Heart right ventricle (tissue), 16 donors: ENCODE data around the gene RAI1. TPM values are rescaled to one million over a fixed set of nuclear protein-coding genes. Genes with fewer than 3 reads are reported as not detected.
A peak's percentile ranks its signal among the peaks of the same experiment; 100 is the strongest.

Experiments
- ATAC-seq, 8 donors: fragments of 200-7000 bp; cut with Tn5 transposase; one replicate each; pipeline ENCODE4 v1.9.1; 2020; ENCODE audit warnings: mild to moderate bottlenecking in 8 of 8, moderate library complexity in 8 of 8, moderate number of reproducible peaks in 1 of 8
- DNase-seq, 2 donors: peaks; one replicate each; pipeline ENCODE4 v3.0.0-alpha.2; 2020
- H3K27ac ChIP-seq, 10 donors: fragments of 200-600 bp; sonication (generic) in 2 of 10; one replicate each; pipeline versions ENCODE4 v1.5.0 to v1.8.0; 2020 to 2022; ENCODE audit warnings: mild to moderate bottlenecking in 3 of 10
- H3K27me3 ChIP-seq, 7 donors: fragments of 200-600 bp; one replicate each; pipeline ENCODE4 v1.8.0; 2021 to 2022; ENCODE audit warnings: mild to moderate bottlenecking in 2 of 7
- H3K36me3 ChIP-seq, 9 donors: fragments of 200-600 bp; sonication (generic) in 1 of 9; one replicate each; pipeline versions ENCODE4 v1.5.0 to v1.8.0; 2020 to 2022; ENCODE audit warnings: mild to moderate bottlenecking in 2 of 9
- H3K4me1 ChIP-seq, 9 donors: fragments of 200-600 bp; sonication (generic) in 1 of 9; one replicate each; pipeline versions ENCODE4 v1.5.0 to v1.8.0; 2020 to 2022; ENCODE audit warnings: mild to moderate bottlenecking in 4 of 9
- H3K4me3 ChIP-seq, 10 donors: fragments of 200-600 bp; sonication (generic) in 2 of 10; one replicate each; pipeline versions ENCODE4 v1.5.0 to v1.8.0; 2020 to 2022; ENCODE audit warnings: mild to moderate bottlenecking in 7 of 10, moderate library complexity in 2 of 10
- H3K9me3 ChIP-seq, 11 donors: fragments of 200-600 bp in 10 of 11; sonication (generic) in 2 of 11; one replicate each; pipeline versions ENCODE4 v1.5.0 to v1.8.0; 2013 to 2022; ENCODE audit warnings: mild to moderate bottlenecking in 2 of 11, control low read depth in 1 of 11, moderate library complexity in 1 of 11
- CTCF ChIP-seq, 9 donors: fragments of 200-600 bp; sonication (generic) in 2 of 9; IDR thresholded peaks; one replicate each; pipeline versions ENCODE4 v1.5.0 to v1.8.0; 2021 to 2022; ENCODE audit warnings: antibody characterized with exemption in 9 of 9, mild to moderate bottlenecking in 5 of 9, moderate library complexity in 1 of 9
- WGBS, 2 donors: extraction: QIAGEN DNeasy Blood & Tissue Kit; methylation state at CpG; one replicate each; pipeline ENCODE4 v1.1.7; 2013; ENCODE audit warnings: inconsistent platforms in 1 of 2; 5-methylcytosine and 5-hydroxymethylcytosine counted together
- intact Hi-C, 10 donors: fragments of 100-400 bp; cut with DNase I; formaldehyde crosslinking; loops; one replicate each; pipeline versions ENCODE4 v1.11.1 to v1.14.2; 2022
- polyA plus RNA-seq, 2 donors: library from polyadenylated mRNA; stranded (reverse); fragments of 200-250 nt; gene quantifications; one replicate each; pipeline ENCODE4 v1.2.3, GENCODE V29; 2013
- total RNA-seq, 10 donors: library from RNA; stranded (reverse); fragmentation: NEBNext Ultra II Directional in 3 of 10; extraction: Animal tissue kit (Norgen Biotek cat#: 25700) in 3 of 10; gene quantifications; one replicate each; pipeline versions ENCODE4 v1.2.1 to v1.2.4, GENCODE V29; 2021 to 2023
- donor health status: Arrhythmogenic right ventricular cardiomyopathy.
- donor health status: ischemic (EF 13 %, LVEDD 7.1; RV severe dilation, severe dysfunction).
- donor health status: healthy with polysubstance abuse.
- donor health status: DM: no; HTN: yes; CAD: no.
- donor health status: DM: no; HTN: no; CAD: no.
- donor health status: ischemic (EF 25% LVEDD 6.9; RV normal size, moderate dysfunction).
- donor health status: ischemic (EF 25% LVEDD 5.7; RV mildly dilated, moderate dysfunction).
- donor health status: healthy.
- donor health status: DM: yes; HTN: yes; CAD: no.
- donor health status: Ischemic cardiomyopathy.
- donor health status: ischemic (EF 35%, LVEDD 5.7; RV mildly dilated, moderate dysfunction).
- donor health status: nonischemic (EF 11% LVEDD 7.7; RV severe dilation, severe dysfunction).
- donor health status: DM: yes; HTN: yes; CAD: no.
- donor health status: PGD.
- donor health status: ischemic (EF 29% LVEDD 5.4; RV normal size, mild dysfunction).
- donor health status: nonischemic (EF 23%, LVEDD 6.1; RV moderate dilation, normal function).

The RAI1 gene
- total and polyA plus RNA-seq, 12 donors, result 13.8 to 32.0 (median 19.8) TPM

DNA sequence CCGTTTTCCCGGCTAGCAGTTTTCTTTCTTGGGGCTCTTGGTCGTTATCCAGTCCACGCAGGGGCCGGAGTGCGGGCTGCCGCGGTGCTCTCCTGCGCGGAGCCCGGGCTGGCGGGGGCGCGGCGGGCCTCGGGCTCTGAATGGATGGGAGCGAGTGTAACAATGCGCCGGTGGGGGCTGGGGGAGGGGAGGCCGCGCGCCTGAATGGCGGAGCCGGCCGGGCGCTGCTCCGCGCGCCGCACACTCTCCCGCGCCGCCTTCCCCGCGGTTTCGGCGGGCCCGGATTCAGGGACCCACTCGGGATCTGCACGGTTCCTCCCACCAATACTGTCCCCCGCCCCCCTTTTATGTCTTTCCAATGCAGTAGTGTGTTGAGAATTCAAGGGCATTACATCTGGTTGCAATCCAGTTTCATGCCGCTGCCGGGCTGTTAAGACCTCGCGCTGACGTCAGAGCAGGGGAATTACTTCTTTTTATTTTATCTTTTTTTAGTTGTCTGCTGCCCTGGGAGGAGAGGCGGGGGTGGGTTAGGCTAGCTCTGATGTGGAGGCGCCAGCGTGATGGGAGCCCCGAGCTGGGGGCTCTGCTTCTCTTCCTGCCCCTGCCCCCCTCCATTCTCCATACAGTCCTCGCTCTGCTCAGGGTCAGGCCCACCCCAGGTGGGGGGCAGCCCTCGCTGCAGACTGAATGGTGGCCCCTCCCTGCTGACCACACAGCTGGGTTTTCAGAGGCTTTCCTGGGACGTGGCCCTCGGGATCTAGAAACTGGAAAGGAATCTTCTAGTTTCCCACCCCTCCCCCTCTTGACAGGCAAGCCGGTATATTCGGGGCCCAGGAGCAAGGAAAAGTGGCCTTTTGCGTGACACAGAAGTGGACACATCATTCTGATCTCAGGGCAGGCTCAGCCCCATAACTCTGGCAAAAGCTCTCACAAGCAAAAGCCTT lies 1.8 kb downstream of the RAI1 start:
- no peak for TF ChIP-seq CTCF (IDR thresholded peaks at IDR 0.05)
- 2 to 3% methylated on average over 56 to 57 of the region's 57 CpGs for WGBS, 2 donors
- intact Hi-C loops, result loop anchor here (2.0 to 10.0 kb wide), 14 partner anchors 69 to 354 kb away; partner anchors contain the start of genes ATPAF2 (in 4 of the 10) and GID4 (in 4 of the 10)
- Histone ChIP-seq H3K27me3 (no peaks in the 10 kb centered on the region), H3K4me3 (peak overlapping the region; percentile 56 to 90 (median 72)), H3K9me3 (no peaks in the 10 kb centered on the region), H3K27ac (peak overlapping the region; percentile 83 to 98 (median 94)), H3K4me1 (peaks cover 22 to 54% (median 40%) of the 10 kb centered on the region in 9 donors), H3K36me3 (no peaks in the 10 kb centered on the region)
- peak; percentile 62 to 80 (median 66) for ATAC-seq
- peak; percentile 72 to 76 for DNase-seq

DNA sequence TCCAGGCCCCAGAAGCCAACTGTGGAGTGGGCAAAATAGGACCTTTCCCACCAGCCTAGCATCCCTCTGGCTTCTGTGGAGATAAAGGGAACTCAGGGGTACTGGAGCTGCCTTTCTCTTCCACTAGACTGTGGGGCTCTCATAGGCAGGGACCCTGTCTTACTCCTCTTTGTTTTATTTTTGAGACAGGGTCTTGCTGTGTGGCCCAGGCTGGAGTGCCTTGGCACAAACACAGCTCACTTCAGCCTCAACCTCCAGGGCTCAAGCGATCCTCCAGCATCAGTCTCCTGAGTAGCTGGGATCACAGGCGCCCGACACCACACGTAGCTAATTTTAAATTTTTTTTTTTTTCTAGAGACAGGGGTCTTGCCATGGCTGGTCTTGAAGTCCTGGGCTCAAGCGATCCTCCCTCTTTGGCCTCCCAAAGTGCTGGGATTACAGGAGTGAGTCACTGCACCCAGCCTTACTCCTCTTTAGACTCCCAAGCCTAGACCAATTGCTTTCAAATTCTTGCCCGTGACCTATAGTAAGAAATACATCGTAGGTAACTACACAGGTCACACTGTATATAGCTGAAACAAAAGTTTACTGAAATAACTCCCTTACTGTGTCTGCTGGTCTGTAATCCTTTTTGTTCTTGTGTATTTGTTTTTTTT lies 2.6 kb downstream of the RAI1 start:
- Histone ChIP-seq H3K36me3 (no peaks in the 10 kb centered on the region), H3K9me3 (no peaks in the 10 kb centered on the region), H3K4me3 (peak overlapping the region in 7 of 10 donors; percentile 64 to 90 (median 71)), H3K27me3 (no peaks in the 10 kb centered on the region), H3K4me1 (peaks cover 22 to 54% (median 40%) of the 10 kb centered on the region in 9 donors), H3K27ac (peak overlapping the region in 9 of 10 donors; percentile 91 to 98 (median 94))
- DNase-seq, result no peak
- 86 to 92% methylated on average over 7 of the region's 7 CpGs for WGBS, 2 donors
- no peak for ATAC-seq
- no peak for TF ChIP-seq CTCF (IDR thresholded peaks at IDR 0.05)
- intact Hi-C loops, result loop anchor here (2.0 to 10.0 kb wide), 14 partner anchors 68 to 353 kb away; partner anchors contain the start of genes ATPAF2 (in 4 of the 10) and GID4 (in 4 of the 10)

DNA sequence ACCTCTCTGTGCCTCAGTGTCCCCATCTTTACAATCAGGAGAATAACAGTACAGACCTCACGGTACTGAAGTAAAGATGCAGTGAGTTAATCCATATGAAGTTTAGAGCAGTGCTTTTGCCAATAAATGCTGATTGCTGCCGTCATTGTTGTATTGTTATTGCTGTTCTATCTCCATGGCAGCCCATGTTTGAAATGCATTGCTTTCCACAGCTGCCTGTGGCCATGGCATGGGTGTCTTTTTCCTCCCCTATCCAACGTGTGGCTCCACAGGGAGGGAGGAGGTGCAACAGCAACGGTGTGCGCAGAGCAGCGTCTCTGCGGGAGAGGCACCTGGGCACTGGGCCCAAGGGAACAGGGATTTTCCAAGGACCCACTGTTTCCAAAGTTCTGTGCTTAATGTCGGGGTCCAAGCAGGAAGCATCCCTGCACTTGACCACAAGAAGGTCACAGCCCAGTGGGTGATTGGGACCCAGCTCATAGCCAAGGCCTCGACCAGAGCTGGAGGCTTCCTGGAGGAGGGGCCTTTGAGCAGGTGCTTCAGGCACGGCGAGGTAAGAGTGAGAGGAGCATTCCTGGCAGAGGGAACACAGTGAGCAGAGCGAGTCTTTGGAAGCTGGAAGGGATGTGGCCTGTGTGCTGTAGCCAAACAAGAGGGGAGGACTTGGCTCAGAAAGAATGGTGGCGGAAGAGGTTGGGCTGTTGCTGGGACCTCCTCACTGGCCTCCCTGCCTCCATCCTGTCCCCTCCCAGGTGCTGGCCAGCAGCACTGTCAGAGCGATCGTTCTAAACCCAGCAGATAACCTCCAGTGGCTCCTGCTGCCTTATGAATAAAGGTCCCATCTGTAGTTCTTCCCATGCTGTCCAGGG lies 3.9 kb downstream of the RAI1 start:
- intact Hi-C loops, result loop anchor here (5.0 to 10.0 kb wide), 14 partner anchors 47 to 352 kb away; partner anchors contain the start of genes ATPAF2 (in 4 of the 10) and GID4 (in 4 of the 10)
- peak in 1 of 2 donors; percentile 64 for DNase-seq
- Histone ChIP-seq H3K27ac (peak overlapping the region in 9 of 10 donors; percentile 34 to 80 (median 64)), H3K27me3 (no peaks in the 10 kb centered on the region), H3K36me3 (no peaks in the 10 kb centered on the region), H3K9me3 (no peaks in the 10 kb centered on the region), H3K4me3 (peak overlapping the region in 1 of 10 donors; percentile 12), H3K4me1 (peaks cover 22 to 54% (median 40%) of the 10 kb centered on the region in 9 donors)
- peak in 7 of 8 donors; percentile 1 to 52 (median 41) for ATAC-seq
- no peak for TF ChIP-seq CTCF (IDR thresholded peaks at IDR 0.05)
- WGBS, 2 donors, result 19 to 31% methylated on average over 15 of the region's 15 CpGs
